ENCODE data around the gene USP49. TPM values are rescaled to one million over a fixed set of nuclear protein-coding genes. Genes with fewer than 3 reads are reported as not detected.

USP49 gene
- total and polyA plus RNA-seq, 2 of the 13 experiments (the other 11 are each of a cell fraction or from before 2014, with no cell fraction given): 2.9 to 4.3 TPM

GRCh38 chr6:41780551-41781365, 114.4 kb downstream of the USP49 start, which contains the start of gene PRICKLE4 (continued):
- TF ChIP-seq ZNF615 (CRISPR knock-in tag; IDR thresholded peaks at IDR 0.05; ENCODE audit: borderline replicate concordance): no peak
- TF ChIP-seq NCOA1 (CRISPR knock-in tag; IDR thresholded peaks at IDR 0.05): no peak
- TF ChIP-seq, protein P1, sequence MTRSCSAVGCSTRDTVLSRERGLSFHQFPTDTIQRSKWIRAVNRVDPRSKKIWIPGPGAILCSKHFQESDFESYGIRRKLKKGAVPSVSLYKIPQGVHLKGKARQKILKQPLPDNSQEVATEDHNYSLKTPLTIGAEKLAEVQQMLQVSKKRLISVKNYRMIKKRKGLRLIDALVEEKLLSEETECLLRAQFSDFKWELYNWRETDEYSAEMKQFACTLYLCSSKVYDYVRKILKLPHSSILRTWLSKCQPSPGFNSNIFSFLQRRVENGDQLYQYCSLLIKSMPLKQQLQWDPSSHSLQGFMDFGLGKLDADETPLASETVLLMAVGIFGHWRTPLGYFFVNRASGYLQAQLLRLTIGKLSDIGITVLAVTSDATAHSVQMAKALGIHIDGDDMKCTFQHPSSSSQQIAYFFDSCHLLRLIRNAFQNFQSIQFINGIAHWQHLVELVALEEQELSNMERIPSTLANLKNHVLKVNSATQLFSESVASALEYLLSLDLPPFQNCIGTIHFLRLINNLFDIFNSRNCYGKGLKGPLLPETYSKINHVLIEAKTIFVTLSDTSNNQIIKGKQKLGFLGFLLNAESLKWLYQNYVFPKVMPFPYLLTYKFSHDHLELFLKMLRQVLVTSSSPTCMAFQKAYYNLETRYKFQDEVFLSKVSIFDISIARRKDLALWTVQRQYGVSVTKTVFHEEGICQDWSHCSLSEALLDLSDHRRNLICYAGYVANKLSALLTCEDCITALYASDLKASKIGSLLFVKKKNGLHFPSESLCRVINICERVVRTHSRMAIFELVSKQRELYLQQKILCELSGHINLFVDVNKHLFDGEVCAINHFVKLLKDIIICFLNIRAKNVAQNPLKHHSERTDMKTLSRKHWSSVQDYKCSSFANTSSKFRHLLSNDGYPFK (CRISPR knock-in tag; IDR thresholded peaks at IDR 0.05; ENCODE audit: borderline replicate concordance): no peak
- TF ChIP-seq ZNF264 (CRISPR knock-in tag; IDR thresholded peaks at IDR 0.05): no peak
- TF ChIP-seq REXO4 (CRISPR knock-in tag; IDR thresholded peaks at IDR 0.05; ENCODE audit: borderline replicate concordance): no peak
- TF ChIP-seq PTBP1 (IDR thresholded peaks at IDR 0.05; ENCODE audit: low read depth, low read length, poor library complexity, severe bottlenecking): no peak
- TF ChIP-seq, protein P2, sequence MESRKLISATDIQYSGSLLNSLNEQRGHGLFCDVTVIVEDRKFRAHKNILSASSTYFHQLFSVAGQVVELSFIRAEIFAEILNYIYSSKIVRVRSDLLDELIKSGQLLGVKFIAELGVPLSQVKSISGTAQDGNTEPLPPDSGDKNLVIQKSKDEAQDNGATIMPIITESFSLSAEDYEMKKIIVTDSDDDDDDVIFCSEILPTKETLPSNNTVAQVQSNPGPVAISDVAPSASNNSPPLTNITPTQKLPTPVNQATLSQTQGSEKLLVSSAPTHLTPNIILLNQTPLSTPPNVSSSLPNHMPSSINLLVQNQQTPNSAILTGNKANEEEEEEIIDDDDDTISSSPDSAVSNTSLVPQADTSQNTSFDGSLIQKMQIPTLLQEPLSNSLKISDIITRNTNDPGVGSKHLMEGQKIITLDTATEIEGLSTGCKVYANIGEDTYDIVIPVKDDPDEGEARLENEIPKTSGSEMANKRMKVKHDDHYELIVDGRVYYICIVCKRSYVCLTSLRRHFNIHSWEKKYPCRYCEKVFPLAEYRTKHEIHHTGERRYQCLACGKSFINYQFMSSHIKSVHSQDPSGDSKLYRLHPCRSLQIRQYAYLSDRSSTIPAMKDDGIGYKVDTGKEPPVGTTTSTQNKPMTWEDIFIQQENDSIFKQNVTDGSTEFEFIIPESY (CRISPR knock-in tag; IDR thresholded peaks at IDR 0.05): no peak
- TF ChIP-seq, protein P3, sequence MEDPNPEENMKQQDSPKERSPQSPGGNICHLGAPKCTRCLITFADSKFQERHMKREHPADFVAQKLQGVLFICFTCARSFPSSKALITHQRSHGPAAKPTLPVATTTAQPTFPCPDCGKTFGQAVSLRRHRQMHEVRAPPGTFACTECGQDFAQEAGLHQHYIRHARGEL (CRISPR knock-in tag; IDR thresholded peaks at IDR 0.05): 0 out of 2 replicates have a peak, but pooled peaks have one; percentile 57
- TF ChIP-seq HOXA5 (CRISPR knock-in tag; IDR thresholded peaks at IDR 0.05): no peak
- TF ChIP-seq TAF15 (IDR thresholded peaks at IDR 0.05; ENCODE audit: low read depth, low read length, poor library complexity, severe bottlenecking): no peak
- no peak for TF ChIP-seq MAFK (conservative IDR thresholded peaks at IDR 0.05 in 1 of 2, IDR thresholded peaks at IDR 0.05 in 1 of 2; ENCODE audit: low read length in 2 of 2)
- TF ChIP-seq SMAD3 (CRISPR knock-in tag; IDR thresholded peaks at IDR 0.05): no peak
- TF ChIP-seq, protein P4, sequence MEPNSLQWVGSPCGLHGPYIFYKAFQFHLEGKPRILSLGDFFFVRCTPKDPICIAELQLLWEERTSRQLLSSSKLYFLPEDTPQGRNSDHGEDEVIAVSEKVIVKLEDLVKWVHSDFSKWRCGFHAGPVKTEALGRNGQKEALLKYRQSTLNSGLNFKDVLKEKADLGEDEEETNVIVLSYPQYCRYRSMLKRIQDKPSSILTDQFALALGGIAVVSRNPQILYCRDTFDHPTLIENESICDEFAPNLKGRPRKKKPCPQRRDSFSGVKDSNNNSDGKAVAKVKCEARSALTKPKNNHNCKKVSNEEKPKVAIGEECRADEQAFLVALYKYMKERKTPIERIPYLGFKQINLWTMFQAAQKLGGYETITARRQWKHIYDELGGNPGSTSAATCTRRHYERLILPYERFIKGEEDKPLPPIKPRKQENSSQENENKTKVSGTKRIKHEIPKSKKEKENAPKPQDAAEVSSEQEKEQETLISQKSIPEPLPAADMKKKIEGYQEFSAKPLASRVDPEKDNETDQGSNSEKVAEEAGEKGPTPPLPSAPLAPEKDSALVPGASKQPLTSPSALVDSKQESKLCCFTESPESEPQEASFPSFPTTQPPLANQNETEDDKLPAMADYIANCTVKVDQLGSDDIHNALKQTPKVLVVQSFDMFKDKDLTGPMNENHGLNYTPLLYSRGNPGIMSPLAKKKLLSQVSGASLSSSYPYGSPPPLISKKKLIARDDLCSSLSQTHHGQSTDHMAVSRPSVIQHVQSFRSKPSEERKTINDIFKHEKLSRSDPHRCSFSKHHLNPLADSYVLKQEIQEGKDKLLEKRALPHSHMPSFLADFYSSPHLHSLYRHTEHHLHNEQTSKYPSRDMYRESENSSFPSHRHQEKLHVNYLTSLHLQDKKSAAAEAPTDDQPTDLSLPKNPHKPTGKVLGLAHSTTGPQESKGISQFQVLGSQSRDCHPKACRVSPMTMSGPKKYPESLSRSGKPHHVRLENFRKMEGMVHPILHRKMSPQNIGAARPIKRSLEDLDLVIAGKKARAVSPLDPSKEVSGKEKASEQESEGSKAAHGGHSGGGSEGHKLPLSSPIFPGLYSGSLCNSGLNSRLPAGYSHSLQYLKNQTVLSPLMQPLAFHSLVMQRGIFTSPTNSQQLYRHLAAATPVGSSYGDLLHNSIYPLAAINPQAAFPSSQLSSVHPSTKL (CRISPR knock-in tag; IDR thresholded peaks at IDR 0.05): no peak
- no peak for TF ChIP-seq EEA1 (CRISPR knock-in tag; IDR thresholded peaks at IDR 0.05; ENCODE audit: borderline replicate concordance)
- no peak for TF ChIP-seq EHMT2 (IDR thresholded peaks at IDR 0.05; ENCODE audit: borderline replicate concordance, low read depth, low read length)
- TF ChIP-seq SNAPC2 (CRISPR knock-in tag; IDR thresholded peaks at IDR 0.05): no peak
- no peak for TF ChIP-seq EP300 (IDR thresholded peaks at IDR 0.05; ENCODE audit: low read depth in 2 of 2, low read length in 2 of 2)
- TF ChIP-seq EP300 (CRISPR knock-in tag; IDR thresholded peaks at IDR 0.05; ENCODE audit: borderline replicate concordance): no peak; the same call in 1 of the 2 replicates
- no peak for TF ChIP-seq ZNF329 (CRISPR knock-in tag; IDR thresholded peaks at IDR 0.05; ENCODE audit: low read depth)
- no peak for TF ChIP-seq ZNF761 (CRISPR knock-in tag; conservative IDR thresholded peaks at IDR 0.05)
